ENCODE results near the gene RNF5.
"Not testable (repeated sequence)": the region's sequence is repeated elsewhere in the genome, so short reads cannot be mapped to it uniquely, and the experiment has no call there.

The RNF5 gene

GRCh38 chr6:32211432-32211831, 33.2 kb downstream of the RNF5 start:
- DNase-seq, result not testable (repeated sequence)

- DNase-seq, result no peak
Observed at GRCh38 chr6:32212076-32212760, 34.0 kb downstream of the RNF5 start.

GRCh38 chr6:32213649-32214048, 35.4 kb downstream of the RNF5 start:
- no peak for DNase-seq

GRCh38 chr6:32214126-32214525, 35.9 kb downstream of the RNF5 start:
- no peak for DNase-seq

DNA sequence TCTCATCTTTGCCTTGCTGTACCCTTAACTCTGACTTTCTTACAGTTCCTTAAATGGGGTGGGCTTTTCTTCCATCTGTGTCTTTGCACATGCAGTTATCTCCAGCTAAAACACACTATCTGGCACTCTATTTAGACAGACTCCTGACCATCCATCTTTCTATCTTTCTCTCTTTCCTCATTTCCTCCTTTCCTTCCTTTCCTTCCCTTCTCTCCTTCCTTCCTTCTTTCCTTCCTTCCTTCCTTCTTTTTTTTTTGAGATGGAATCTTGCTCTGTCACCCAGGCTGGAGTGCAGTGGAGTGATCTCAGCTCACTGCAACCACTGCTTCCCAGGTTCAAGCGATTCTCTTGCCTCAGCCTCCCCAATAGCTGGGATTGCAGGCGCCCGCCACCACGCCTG, 37.4 kb downstream of the RNF5 start:
- no peak for DNase-seq

GRCh38 chr6:32216285-32216684, 38.1 kb downstream of the RNF5 start:
- no peak for DNase-seq

DNA sequence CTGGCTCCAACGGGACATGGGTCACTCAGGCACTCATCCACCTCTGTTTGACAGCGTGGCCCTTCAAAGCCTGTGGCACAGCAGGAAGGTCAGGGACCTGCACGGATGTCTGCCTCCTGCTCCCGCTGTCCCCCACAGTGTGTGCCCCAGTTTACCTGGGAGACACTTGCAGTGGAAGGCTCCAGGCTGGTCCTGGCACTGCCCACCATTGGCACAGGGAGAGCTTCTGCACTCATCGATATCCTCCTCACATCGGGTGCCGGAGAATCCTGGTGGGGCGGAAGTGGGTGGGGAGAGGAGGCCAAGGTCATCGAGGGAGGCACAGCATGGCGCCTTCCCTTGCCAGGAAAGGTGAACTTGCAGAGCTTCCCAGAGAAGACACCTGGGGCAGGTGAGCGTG, 38.8 kb downstream of the RNF5 start:
- DNase-seq, result no peak

DNA sequence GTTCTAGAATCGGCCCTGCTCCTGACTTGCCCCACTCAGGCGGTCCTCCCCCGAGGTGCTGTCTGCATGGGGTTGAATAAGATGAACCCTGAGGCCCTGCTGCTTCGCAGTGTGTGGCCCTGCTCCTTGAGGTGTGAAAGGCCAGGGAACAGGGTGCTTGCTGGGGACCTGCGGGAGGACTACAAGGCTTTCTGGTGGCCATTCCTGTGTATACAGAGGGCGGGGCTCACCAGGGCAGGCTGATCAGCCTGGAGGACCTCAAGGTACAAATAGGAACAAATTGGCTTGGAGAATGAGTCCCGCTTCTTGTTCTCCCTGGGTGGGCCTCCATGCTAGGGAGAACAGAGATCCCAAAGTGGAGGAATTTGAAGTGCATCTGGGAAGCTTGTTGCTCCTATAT, 40.0 kb downstream of the RNF5 start:
- DNase-seq, result no peak

- no peak for DNase-seq
Observed at GRCh38 chr6:32220021-32220420, 41.8 kb downstream of the RNF5 start.

DNA sequence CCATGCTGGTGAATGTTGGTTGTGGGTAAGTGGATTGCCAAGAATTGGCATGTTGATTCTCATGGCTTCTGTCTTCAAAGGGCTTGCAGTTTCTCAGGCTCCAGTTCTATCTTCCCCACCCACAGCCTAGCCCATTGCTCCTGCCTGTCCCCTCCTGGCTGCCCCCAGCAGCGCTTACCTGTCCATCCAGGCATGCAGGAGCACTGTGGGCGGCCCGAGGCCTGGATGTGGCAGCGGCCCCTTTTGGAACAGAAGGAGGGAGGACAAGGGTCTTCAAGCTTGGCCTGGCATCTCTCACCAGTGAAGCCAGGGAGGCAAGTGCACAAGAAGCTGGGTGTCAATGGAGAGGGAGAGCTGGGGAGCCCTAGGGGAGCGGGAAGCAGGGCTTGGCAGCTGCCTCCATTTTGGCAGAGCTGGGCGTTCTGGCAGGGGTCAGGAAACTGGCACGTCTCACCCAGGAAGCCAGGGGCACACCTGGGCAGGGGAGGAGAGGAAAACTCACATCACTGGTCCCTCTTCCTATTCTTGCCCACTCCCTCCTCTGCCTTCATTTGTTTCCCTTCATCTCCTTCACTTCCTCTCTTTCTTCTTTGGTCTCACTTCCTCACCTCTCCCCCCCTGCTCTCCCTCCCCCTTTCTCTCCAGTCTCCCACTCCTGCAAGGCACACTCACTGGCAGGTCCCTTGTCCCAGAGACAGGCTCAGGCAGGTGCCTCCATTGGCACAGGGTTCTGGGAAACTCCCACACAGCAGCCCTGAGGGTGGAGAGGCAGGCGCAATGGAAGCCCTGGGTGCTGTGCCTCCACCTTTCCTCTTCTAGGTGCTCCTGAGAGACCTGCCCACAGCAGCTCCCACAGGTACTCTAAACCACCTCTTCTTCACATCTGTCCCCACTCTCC, 44.4 kb downstream of the RNF5 start:
- no peak for DNase-seq

GRCh38 chr6:32223258-32224235, 45.3 kb downstream of the RNF5 start, which contains the start of gene NOTCH4:
Gene NOTCH4, minus strand, starts transcription at chr6:32224067. Its CDS starts 139 bp downstream, at chr6:32223928.
- no peak for DNase-seq

DNA sequence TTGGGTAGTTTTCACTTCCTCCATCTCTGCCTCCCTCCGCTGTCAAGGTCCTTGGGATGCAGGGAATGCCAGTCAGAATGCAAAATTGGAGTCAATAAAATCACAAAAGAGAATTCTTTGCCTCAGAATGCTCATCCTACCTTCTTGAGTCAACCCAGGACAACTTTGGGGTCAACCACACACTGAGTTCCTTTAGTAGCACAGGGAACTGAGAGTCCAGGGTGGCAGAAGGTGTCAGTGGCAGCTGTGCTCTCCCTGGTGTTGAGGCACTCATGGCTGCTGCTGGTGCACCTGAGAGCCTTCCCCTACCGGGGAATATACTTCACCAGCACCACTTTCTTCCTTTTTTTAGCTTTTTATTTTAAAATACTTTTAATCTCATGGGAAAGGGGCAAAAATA, 46.5 kb downstream of the RNF5 start:
- no peak for DNase-seq

DNA sequence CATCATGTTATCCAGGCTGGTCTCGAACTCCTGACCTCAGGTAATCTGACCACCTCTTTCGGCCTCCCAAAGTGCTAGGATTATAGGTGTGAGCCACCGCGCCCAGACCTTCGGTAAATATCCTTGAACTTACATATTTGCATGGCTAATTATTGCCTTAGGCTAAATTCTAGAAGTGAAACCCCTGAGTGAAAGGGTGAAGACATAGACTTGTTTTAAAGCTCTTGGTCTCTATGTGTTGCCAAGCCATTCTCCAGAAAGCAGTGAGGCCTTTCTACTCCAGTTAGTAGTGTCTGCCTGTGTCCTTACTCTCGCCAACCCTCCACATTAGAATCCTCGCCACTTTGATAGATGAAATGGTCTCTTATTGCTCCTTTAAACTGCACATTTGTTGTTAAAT, 48.2 kb downstream of the RNF5 start:
- no peak for DNase-seq
